ENCODE measurements around the gene ARL5A. TPM values are rescaled to one million over a fixed set of nuclear protein-coding genes. Genes with fewer than 3 reads are reported as not detected.
"Not testable (repeated sequence)": the region's sequence is repeated elsewhere in the genome, so short reads cannot be mapped to it uniquely, and the experiment has no call there.

ARL5A gene, protein sequence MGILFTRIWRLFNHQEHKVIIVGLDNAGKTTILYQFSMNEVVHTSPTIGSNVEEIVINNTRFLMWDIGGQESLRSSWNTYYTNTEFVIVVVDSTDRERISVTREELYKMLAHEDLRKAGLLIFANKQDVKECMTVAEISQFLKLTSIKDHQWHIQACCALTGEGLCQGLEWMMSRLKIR
- 22.4 TPM for polyA plus RNA-seq (2013, experiment 1 of 2; ENCODE audit: insufficient read length)
- polyA plus RNA-seq (2013, experiment 2 of 2; ENCODE audit: insufficient read length), result 22.0 TPM

DNA sequence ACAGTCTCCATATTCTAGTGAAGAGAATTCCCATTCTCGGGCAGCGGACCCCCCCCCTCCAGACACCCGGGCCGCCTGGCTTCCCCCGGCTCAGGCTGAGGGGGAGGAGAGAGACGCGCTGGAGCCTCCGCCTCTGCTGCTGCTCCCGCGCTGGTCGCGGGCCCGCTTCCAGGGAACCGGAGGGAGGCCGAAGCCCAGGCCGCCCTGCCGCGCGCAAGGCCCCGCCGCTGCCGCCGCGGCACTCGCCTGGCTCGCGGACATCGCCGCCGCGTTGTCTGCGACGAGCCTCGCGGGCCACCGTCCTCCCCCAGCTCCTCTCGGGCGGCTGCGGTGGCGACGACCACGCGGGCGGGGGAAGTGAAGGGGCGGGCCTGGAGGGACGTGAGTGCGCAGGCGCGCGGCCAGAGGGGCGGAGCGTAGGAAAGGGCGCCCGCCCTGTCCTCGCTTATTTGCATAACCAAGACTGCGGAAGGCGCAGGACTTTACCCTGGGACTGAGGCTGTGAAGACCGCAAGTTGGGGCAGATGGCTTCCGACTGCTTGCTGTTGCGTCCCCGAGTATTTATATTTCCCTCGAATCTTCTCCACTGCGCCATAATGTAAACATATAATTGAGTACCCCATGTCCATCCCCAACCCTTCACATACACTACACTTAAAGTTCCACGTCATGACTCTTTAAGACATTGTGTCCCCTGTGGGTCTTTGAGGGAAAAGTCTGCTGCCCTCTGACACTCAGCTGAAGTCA lies at the start of gene ARL5A:
TSS of gene ARL5A (minus strand) at position 279 of the 747 bp plus-strand sequence. CDS start at position 34, 245 bp downstream.
- peak; percentile 96 for DNase-seq

DNA sequence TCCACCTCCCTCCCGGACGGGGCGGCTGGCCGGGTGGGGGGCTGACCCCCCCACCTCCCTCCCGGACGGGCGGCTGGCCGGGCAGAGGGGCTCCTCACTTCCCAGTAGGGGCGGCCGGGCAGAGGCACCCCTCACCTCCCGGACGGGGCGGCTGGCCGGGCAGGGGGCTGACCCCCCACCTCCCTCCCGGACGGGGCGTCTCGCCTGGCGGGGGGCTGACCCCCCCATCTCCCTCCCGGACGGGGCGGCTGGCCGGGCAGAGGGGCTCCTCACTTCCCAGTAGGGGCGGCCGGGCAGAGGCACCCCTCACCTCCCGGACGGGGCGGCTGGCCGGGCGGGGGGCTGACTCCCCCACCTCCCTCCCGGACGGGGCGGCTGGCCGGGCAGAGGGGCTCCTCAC lies 47.4 kb upstream of the ARL5A start:
- DNase-seq, result not testable (repeated sequence)

DNA sequence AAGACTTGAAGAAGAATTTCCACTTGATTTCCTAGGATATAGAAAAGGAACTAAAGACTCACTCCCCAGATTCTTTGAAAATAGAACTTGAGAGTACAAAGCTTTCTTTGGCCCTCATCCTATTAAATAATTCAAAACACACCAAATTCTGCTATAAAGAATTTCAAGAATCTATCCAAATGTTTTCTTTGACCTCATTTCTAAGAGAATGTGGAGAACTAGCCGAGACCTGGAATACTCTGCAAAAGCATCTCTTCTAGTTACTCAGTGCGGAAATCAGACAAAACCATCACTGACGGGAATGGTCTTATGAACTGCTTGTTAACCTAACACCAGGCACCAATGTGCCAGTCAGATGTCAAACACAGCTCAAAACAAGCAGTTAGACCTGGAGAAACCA lies 44.2 kb upstream of the ARL5A start:
- DNase-seq, result peak; percentile 57

DNA sequence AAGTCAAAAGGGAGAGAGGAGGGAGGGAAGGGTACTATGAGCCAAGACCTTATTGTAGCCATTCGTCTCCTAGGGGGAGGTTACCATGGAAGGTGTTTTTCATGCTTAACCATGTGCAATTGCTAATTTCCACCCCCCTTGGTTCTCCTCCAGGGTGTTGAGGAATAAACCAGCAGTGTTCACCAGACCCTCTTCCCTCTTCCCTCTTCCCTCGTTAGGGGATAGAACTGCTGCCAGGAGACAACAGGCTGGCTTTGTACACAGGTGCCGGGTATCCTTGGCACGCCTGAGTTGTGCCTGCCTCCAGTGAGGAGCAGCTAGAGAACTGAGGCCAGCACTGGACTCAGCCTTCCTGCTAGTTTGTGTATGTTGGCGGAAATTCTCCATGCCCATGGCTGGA lies 41.1 kb upstream of the ARL5A start:
- DNase-seq, result no peak

DNA sequence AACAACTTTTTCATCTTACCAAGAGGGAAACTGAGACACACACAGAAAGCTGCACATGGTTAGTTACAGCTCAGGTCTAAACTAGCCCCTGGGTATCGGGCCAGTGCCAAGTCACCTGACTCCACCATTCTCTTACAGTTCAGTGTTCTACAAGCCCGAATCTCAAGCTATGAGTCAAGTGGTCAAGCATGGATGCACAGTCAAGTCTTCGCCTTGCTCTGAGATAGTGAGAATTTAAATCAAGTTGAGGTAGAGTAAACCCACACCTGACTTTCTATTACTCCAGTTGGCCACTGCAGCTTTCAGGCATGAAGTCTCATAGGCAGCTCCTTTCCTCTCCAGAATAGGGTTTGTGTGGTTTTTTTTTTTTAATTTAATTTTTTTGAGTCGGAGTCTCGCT lies 34.5 kb upstream of the ARL5A start:
- DNase-seq, result no peak

DNA sequence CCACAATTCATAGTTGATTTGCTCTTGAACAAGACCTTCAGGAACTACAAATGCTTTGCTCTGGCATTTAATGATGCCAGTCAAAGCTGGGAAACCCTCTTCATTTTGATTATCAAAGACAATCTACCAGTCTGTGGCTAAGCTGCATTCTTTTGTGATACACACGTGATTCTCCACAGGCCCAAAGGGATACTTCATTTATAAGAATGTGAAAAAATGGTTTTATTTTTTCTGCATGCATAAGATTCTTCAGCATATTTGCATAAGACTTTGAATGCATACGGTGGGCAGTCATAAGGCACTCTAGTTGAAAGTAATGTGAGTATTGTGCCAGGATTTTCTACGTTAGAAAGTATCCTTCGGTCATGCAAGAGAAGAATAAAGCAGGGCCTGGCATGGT lies 33.0 kb upstream of the ARL5A start:
- peak; percentile 27 for DNase-seq

DNA sequence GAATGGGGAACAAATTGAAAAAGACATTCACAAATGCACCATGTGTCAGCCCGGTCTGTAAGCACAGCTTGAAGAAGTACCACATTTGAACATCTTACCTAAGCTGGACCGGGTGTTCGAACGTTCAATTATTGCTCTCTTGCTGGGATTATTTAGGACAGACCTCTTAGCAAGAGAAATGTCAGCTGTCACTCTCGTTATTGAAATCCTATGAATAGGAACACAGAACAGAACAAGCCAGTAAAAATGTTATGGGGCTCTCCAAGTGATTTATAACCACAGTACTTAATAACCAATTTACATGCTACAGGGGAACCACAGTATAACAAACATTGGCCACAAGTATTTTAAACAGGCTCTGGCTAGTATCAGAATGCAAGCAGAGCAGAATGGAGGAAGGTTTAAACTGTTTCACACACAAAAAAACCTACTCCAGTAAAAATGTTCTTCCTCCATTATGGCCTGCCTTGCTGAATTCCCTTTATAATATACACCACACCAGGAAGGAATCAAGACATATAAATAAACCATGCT lies 32.5 kb upstream of the ARL5A start:
- DNase-seq, result peak; percentile 10

DNA sequence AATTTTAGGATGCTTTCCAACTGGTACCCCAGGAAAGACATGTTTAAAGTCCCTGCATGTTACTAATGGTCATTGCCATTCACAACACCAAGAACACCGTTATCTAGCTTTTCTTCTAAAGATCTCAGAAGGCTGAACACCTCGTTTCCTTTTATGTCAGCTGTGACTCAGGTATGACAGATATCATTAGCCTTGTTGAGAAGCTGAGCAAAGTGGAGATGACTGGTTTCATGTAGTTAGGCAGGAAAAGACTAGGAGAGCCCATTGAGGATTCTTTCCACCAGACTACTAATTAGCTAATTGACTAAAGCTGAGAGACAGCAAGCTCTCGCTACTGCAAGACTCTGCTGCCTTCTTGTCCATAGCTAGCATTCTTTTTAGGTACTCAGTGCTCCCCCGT lies 32.0 kb upstream of the ARL5A start:
- no peak for DNase-seq

DNA sequence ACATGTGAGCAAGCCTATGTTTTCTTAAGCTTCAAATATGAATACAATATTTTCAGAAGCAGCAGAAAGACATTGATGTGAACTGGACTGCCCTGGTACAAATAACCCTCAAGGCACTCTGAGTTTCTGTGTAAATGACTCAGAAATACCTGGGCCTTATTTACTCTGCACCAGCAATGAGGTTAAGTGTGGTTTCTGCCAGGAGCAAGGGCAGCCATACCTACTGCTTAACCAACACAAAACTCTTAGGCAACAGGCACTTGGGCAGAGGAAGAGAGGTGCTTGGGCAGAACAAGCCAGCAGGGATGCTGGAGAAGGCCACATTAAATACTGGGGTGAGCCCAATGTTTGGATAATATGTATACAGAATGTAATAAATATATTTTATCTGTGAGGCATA lies 29.4 kb upstream of the ARL5A start:
- no peak for DNase-seq

DNA sequence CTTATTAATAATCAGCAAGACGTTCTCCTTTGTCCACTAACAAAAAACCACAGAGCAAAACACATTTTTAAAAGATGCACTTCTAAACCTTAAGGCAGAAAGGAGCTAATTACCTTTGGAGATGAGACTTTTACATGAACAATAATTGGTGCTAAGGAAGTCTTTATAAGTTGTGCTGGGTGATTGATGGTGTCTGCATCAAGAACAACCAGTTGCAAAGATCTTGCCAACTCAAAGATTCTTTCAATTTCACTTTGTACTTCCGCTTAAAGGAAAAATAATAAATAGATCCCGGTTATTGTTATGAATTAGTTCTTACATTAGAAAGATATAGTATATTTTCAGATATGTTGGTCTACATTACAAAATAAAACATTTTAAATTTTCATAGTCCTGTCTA lies 26.9 kb upstream of the ARL5A start:
- no peak for DNase-seq

DNA sequence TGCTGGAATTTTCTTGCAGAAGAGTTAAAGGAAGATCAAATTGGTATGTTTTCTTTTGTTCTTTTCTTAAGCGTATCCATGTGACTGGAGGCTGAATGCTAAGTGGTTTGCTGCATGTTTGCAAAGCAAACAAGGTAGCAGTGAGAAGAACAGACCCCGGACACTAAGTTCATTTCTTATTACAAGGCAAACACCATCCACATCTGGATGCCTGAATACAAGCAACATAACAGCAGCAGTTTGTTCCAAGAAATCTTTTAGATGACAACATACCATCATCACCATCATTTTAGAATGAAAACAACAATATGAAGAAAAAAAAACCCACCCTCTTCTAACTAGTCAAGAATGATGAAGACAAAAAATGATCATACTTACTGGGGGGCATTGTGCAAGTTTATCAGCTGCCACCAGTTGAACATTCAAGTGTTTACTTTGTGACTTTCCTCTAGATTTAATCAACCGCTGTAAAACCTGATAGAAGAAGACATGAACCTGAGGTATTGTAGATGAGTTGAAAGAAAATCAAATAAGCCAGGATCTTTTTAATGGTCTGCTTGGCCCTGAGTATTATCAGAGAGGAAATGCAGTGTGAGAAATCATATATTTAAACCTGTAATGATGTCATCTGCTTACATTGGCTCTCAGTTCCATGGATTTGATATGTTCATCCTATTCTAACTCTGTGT lies 25.0 kb upstream of the ARL5A start:
- no peak for DNase-seq

DNA sequence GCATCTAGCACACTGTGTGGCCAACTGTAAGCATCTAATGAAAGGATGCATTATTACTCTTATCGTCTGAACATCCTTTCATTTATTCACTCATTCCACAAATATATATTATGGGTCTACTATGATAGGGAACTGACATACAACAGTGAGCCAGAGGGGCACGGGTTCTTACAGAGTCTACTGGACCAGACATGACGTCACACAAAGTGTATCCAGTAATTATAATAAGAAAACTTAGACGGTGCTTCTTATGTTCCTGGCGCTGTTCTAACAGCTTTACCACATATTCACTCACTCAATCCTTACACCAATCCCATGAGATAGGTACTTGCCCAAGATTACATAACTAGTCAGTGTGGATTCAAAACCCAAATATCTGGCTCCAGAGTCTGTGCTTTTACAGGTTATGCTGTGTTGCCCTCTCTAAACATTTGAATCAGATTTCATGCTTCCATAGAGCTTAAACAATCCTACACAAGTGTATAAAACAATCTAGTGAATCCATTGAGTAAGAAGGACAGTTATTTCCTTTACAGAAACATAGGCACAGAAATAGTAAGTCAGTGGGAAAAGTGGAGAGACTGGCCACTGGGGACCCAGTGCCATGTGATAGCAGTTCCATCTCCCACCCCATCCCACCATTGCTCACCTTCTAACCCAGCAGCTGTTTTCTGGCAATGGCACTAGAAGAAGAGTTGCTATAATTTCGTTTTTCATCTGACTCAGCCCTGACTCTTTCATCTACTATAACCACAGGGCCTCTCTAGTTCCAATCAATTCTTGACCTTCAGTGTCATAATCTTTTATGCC lies 24.2 kb upstream of the ARL5A start:
- no peak for DNase-seq

DNA sequence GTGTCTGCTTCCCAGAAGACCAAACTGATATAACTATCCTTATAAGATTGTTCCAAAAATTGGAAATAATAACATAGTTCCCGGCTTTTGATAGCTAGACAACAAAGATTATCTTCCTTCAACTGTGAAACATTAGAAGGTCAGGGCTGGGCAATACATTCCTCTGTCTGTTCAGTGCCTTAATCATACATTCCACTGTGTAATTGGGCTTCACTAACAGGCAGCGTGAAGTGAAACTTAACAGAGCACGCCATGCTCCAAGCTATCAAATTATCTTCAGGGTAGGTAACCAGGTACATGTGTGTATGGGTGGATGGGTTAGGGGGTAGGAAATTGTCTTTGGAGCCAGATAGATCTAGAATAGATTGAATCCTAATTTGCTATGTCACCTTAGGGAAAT lies 23.5 kb upstream of the ARL5A start:
- peak; percentile 13 for DNase-seq

DNA sequence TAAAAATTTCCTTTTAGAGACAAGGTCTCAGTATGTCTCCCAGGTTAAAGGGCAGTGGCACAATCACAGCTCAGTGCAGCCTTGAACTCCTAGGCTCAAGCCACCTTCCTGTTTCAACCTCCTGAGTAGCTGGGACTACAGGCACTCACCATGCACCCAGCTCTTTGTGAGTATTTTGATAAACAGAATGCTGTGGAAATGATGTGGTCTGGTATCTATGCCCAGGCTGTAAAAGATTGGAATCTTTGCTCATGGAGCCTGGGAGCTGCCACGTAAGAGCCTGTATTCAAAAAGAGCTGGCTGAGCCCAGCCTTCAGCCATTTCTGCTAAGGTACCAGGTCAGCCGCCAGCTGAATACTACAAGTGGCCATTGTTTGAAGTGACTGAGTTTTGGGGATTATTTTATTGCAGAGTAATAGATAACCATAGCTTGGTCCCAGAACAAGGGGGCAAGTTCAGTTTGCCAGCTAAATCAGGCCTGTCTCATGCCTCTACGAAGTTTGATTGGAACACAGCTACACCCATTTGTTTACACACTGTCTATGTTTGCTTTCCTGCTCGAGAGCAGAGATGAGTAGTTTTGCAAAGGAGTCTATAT lies 21.3 kb upstream of the ARL5A start:
- DNase-seq, result no peak

DNA sequence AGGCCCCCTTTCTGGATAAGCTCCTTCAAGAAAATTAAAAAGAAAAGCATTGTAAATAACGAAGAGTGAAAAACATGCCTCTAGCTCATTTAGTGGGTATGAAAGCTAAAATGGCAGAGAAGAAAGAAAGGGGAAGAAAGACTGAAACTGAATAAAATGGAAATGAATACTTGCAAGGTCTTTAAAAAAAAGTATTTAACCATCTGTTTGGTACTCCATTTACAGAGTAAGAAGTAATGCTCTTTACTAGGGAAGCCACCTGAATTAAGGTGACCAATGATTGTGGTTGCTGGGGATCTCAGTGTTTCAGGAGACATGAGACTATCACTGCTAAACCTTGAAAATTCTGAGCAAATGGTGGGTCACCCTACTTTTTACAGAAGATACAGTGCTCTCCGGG lies 17.7 kb upstream of the ARL5A start:
- no peak for DNase-seq

DNA sequence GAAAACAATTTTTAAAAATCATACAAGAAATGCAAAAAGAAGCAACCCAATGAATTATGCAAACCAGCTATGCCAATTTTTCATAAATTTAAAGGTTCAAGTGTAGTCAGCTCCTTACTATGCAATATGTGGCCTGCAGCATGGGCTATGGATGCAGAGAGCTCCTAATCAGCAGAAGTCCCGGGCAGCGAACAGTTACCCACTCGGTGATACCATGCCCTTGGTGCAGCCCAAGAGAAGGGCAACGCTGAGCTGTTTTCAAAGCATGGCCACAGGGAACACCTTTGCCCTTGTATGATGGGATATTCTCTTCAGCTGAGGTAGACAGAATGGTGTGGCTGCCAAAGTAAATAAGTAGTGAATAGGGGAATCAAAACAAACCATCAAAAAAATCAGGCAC lies 17.3 kb upstream of the ARL5A start:
- DNase-seq, result no peak

DNA sequence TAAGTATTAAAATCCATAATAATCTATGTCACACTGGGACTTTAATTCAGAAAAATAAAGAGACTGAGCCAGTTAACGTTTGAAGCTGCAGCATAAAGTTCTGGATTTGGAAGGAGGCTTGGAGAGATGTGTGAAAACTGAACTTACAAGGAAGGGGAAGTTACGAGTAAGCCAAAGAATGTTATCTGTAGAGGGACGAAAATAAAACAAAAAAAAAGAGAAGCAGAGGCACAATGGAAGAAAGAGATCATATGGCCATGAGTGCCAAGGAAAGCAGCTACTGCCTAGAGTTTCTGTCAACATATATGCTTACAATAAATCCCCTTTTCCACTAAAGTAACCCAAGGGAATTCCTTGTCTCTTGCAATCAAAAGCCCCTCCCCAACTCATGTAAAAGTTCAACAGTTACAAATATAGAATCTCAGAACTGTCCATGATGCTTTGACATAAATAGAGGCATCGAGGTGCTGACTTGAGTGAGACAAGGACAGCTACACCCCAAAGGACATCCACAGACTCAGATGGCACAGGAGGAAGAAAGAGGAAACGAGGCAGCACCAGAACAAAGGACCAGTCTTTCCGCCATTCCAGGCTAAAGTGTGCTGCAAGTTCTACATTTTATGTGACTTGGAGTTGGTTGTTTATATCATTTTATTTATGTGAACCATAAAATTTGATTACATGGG lies 16.1 kb upstream of the ARL5A start:
- no peak for DNase-seq

DNA sequence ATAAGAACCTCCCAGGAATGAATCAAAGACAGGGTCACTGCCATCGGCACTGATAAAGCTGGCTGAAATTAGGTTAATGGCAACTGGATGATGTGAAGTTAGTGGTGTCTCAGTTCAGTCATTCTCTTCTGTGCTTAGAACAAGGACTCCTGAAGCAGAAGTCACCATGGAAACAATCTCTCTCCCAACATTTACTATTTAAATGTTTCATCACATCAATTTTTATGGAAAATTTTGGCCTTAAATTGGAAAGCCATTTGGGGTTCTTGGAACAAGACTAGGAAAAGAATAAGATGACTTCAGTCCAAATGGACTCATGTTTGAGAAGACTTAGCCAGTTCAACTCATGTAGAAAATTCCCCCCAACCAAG lies 15.5 kb upstream of the ARL5A start:
- DNase-seq, result no peak

DNA sequence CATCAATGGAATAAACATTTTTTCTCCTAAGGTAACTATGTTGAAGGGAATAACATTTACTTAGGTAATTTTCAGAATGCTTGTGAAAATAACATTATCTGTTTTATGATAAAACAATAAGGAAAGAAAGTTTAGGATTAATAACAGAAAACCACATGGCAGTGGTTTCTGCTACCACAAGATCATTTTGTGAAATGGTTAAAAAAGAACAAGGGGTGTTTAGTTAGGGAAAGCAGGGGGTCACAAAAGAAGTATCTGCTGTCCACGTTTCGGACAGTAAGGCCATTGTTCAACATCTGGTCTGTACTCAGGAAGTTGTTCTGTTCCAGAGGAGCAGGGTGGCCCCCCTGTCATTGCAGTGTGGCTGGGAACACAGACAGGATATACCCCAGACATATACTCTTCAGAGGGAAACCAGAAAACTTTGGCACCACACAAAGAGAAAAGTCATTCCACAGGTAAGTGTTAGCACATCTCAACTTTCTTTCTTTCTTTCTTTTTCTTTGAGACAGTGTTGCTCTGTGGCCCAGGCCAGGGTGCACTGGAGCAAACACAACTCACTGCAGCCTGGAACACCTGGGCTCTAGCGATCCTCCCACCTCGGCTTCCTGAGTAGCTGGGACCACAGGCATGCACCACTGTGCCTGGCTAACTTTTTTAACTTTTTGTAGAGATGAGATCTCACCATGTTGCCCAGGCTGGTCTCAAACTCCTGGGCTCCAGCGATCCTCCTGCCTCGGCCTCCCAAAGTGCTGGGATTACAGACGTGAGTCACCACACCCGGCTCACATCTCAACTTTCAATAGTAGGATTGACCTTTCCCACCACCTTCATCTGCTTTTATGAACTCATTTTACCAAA lies 14.8 kb upstream of the ARL5A start:
- no peak for DNase-seq

DNA sequence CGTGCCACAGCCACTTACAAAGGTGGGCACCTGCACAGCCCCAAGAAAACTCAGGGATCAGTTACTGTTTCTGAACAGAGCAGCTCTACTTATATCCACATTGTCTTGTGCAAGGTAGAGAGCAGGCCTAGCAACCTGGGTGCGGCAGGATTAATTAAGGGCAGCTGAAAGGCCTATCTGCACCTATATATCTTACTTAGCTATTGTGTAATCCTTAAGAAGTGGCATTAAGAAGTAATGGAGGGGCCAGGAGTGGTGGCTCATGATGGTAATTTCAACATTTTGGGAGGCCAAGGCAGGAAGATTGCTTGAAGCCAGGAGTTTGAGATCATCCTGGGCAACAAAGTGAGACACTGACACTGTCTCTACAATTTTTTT lies 12.8 kb upstream of the ARL5A start:
- no peak for DNase-seq
